Breast epithelium (tissue), 4 donors: Measurements from ENCODE around the gene CACNA2D2. TPM values are rescaled to one million over a fixed set of nuclear protein-coding genes. Genes with fewer than 3 reads are reported as not detected.
A peak's percentile ranks its signal among the peaks of the same experiment; 100 is the strongest.

Source experiments
- DNase-seq, 2 donors: peaks; one replicate each; pipeline ENCODE4 v3.0.0-alpha.2; 2019; ENCODE audit warnings: low spot score in 2 of 2
- H3K27ac ChIP-seq, 2 donors: fragments of 200-600 bp; sonication (generic) in 1 of 2; one replicate each; pipeline ENCODE4 v1.5.1; 2016 to 2019; ENCODE audit warnings: mild to moderate bottlenecking in 1 of 2
- H3K27me3 ChIP-seq, 2 donors: fragments of 200-600 bp; sonication (generic) in 1 of 2; one replicate each; pipeline versions ENCODE4 v1.5.1 to v1.6.0; 2017 to 2019; ENCODE audit warnings: control low read depth in 1 of 2, mild to moderate bottlenecking in 1 of 2
- H3K36me3 ChIP-seq: fragments of 200-600 bp; one replicate; pipeline ENCODE4 v1.5.1; 2019
- H3K4me1 ChIP-seq, 2 donors: fragments of 200-600 bp; sonication (generic); one replicate each; pipeline ENCODE4 v1.5.1; 2016 to 2019; ENCODE audit warnings: control low read depth in 1 of 2
- H3K4me3 ChIP-seq, 3 donors: fragments of 200-600 bp; sonication (generic); 1 replicate in 2 of 3; 2 replicates in 1 of 3; pipeline ENCODE4 v1.5.1; 2016 to 2019; ENCODE audit warnings: mild to moderate bottlenecking in 3 of 3, moderate library complexity in 2 of 3
- H3K9me3 ChIP-seq, 2 donors: fragments of 200-600 bp; sonication (generic) in 1 of 2; one replicate each; pipeline ENCODE4 v1.5.1; 2016 to 2019; ENCODE audit warnings: control low read depth in 1 of 2
- CTCF ChIP-seq, 3 donors: fragments of 450-650 bp; IDR thresholded peaks; one replicate each; pipeline ENCODE4 v1.5.1; 2016 to 2017; ENCODE audit warnings: antibody characterized with exemption in 3 of 3, mild to moderate bottlenecking in 3 of 3, moderate library complexity in 3 of 3
- POLR2A ChIP-seq: fragments of 450-650 bp; IDR thresholded peaks from one replicate; pipeline ENCODE4 v1.6.1; 2016; ENCODE audit warnings: antibody characterized with exemption, mild to moderate bottlenecking, moderate library complexity
- POLR2AphosphoS5 ChIP-seq, 3 donors: sonication (generic); formaldehyde crosslinking; IDR thresholded peaks; one replicate each; pipeline ENCODE4 v1.6.1; 2017; ENCODE audit warnings: antibody characterized with exemption in 3 of 3
- intact Hi-C: fragments of 100-400 bp; cut with DNase I; formaldehyde crosslinking; loops from one replicate; pipeline ENCODE4 v1.15.1; 2023; ENCODE audit warnings: low total_unique reads
- total RNA-seq, 3 donors: library from RNA; depleted of rRNA; stranded (reverse); fragments of >200 nt; gene quantifications; one replicate each; pipeline ENCODE4 v1.1.0, GENCODE V29; 2016

CACNA2D2 gene
- total RNA-seq, 3 donors from 2014 or later = 0.80 to 2.0 (median 1.5) TPM

- peak in 1 of 2 donors; percentile 61 for DNase-seq
- H3K27me3 ChIP-seq = no peaks in the 10 kb centered on the region
- H3K4me1 ChIP-seq = peaks cover 18 to 45% of the 10 kb centered on the region in 2 donors
- H3K36me3 ChIP-seq = no peaks in the 10 kb centered on the region
- H3K9me3 ChIP-seq = no peaks in the 10 kb centered on the region
- intact Hi-C loops = no loop called here
- peak overlapping the region; percentile 93 to 94 for H3K27ac ChIP-seq
- peak overlapping the region; percentile 54 to 85 (median 79) for H3K4me3 ChIP-seq
- TF ChIP-seq CTCF (IDR thresholded peaks at IDR 0.05) (no peak), POLR2A (no peak), POLR2AphosphoS5 (IDR thresholded peaks at IDR 0.05) (no peak)
Measured at GRCh38 chr3:50320853-50321335, 182.5 kb downstream of the CACNA2D2 start.

- H3K4me3 ChIP-seq = peak overlapping the region; percentile 54 to 85 (median 79)
- no peak for TF ChIP-seq CTCF (IDR thresholded peaks at IDR 0.05)
- TF ChIP-seq POLR2A = no peak
- TF ChIP-seq POLR2AphosphoS5 (IDR thresholded peaks at IDR 0.05) = no peak
- intact Hi-C loops = no loop called here
- peaks cover 18 to 45% of the 10 kb centered on the region in 2 donors for H3K4me1 ChIP-seq
- no peak for DNase-seq
- H3K9me3 ChIP-seq = no peaks in the 10 kb centered on the region
- H3K27ac ChIP-seq = peak overlapping the region; percentile 93 to 94
- H3K36me3 ChIP-seq = no peaks in the 10 kb centered on the region
- no peaks in the 10 kb centered on the region for H3K27me3 ChIP-seq
Measured at GRCh38 chr3:50319894-50320625, 183.4 kb downstream of the CACNA2D2 start.

GRCh38 chr3:50319181-50319893 is 184.1 kb downstream of the CACNA2D2 start:
- peaks cover 18 to 45% of the 10 kb centered on the region in 2 donors for H3K4me1 ChIP-seq
- H3K27ac ChIP-seq = peak overlapping the region; percentile 94
- H3K9me3 ChIP-seq = no peaks in the 10 kb centered on the region
- no peak for DNase-seq
- TF ChIP-seq POLR2A = no peak
- TF ChIP-seq CTCF (IDR thresholded peaks at IDR 0.05) = no peak
- intact Hi-C loops = no loop called here
- no peaks in the 10 kb centered on the region for H3K27me3 ChIP-seq
- no peaks in the 10 kb centered on the region for H3K36me3 ChIP-seq
- H3K4me3 ChIP-seq = peak overlapping the region; percentile 54 to 85 (median 79)

- H3K27ac ChIP-seq = peak overlapping the region; percentile 94
- TF ChIP-seq CTCF (IDR thresholded peaks at IDR 0.05) (no peak), POLR2A (no peak), POLR2AphosphoS5 (IDR thresholded peaks at IDR 0.05) (no peak)
- intact Hi-C loops = no loop called here
- DNase-seq = no peak
- H3K4me3 ChIP-seq = peak overlapping the region; percentile 54 to 85 (median 79)
- no peaks in the 10 kb centered on the region for H3K27me3 ChIP-seq
- no peaks in the 10 kb centered on the region for H3K36me3 ChIP-seq
- H3K4me1 ChIP-seq = peaks cover 18 to 45% of the 10 kb centered on the region in 2 donors
- no peaks in the 10 kb centered on the region for H3K9me3 ChIP-seq
Measured at GRCh38 chr3:50318615-50319014, 184.8 kb downstream of the CACNA2D2 start.

GRCh38 chr3:50318163-50318562 is 185.3 kb downstream of the CACNA2D2 start:
- Histone ChIP-seq H3K27me3 (no peaks in the 10 kb centered on the region), H3K9me3 (no peaks in the 10 kb centered on the region), H3K36me3 (no peaks in the 10 kb centered on the region), H3K27ac (peak overlapping the region; percentile 94), H3K4me1 (peaks cover 18 to 45% of the 10 kb centered on the region in 2 donors), H3K4me3 (peak overlapping the region in 2 of 3 donors; percentile 54 to 85)
- no peak for DNase-seq
- intact Hi-C loops = no loop called here
- TF ChIP-seq CTCF (IDR thresholded peaks at IDR 0.05) (no peak), POLR2A (no peak), POLR2AphosphoS5 (IDR thresholded peaks at IDR 0.05) (no peak)
